HL-60/S4 treated with retinoic acid at 250 ng/mL for 4 days and 3 days (cell line): ENCODE data around the gene RNF157.

Experiments used
- in situ Hi-C: fragments of 300-500 bp; cut with MboI; formaldehyde crosslinking; loops from 2 replicates; pipeline ENCODE4 v1.7.0; 2022; ENCODE audit warnings: low sequenced_read_pairs

RNF157 gene

GRCh38 chr17:76270770-76271668 lies 30.7 kb upstream of the RNF157 start:
- in situ Hi-C loops: no loop called here

GRCh38 chr17:76270127-76270592 lies 29.9 kb upstream of the RNF157 start:
- in situ Hi-C loops: no loop called here

DNA sequence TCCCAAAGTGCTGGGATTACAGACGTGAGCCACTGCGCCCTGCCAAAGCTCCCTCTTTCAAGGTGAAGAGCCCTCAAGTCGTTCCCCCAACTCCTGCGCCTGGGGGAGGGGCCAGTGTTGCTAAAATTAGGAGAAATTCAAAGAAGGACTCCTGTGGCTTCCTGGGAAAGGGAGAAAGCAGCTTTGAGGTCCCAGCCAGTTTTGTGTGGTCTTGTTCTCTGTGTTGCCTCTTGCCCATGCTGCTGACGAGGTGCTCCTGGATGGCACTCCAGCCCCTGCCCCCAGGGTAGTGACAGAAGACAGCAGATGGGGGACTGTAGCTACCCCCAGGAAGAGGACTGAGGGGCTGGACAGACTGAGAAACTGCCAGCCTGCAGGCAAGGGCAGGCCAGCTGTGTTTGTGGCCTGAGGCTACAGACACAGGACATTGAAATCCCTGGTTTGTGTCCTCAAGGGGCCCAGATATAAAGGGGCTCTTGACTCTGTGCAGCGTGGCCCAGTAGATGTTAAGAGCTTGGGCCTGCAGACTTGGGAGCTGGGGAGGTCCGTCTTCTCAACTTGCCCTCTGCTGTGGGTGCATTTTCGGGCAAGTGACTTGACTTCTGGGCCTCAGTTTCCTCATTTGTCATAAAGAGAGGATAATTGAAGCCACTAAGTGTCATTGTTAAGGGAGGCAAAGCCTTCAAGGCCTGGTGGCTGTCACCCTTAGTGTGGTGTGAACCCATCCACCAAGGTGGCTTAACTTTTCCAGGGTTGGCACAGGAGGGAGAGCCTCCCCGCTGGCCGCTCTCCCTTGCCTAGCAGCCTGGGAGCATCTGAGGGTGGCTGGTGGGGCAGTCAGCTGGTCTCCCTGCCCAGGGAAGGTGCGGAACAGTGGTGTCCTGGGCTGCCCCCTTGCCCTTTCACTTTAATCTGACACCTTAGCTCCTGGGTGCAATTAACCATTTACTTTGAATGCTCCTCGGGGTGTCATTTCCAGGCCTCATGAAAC lies 29.0 kb upstream of the RNF157 start:
- in situ Hi-C loops: loop anchor here (10.0 kb wide), 2 partner anchors 54 to 124 kb away; partner anchors contain the start of gene FOXJ1

DNA sequence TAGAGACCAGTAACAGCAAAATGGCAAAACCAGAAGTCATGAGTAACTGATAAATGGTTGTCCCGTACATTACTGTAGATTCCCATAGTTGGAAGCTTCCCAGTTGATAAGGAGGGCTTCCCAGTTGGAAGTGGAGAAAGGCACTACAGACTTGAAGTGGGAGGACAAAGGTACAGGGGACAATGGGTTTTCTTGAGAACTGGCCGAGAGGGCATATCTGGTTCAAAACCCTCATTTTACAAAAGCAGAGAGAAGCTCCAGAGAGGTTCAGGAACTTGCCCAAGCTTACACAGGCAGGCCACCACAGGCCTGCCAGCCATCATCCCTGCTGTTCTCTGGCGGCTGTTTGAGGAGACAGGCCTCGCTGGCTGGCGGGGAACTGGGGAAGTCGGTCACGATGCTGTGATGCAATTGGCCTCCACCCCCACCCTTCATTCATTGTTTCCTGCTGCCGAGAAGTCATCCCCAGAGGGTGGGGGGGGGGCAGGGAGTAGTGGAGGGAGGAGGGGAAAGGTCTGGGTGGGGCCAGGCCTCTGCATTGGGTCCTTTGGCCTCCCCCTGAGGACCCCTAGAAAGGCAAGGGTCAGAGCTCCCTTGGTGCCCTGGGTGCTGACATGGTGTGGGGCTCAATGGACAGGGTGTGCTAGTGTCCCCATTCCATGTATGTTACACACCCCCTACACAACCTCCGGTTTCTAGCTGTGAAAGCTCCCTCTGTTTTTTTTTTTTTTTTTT lies 27.9 kb upstream of the RNF157 start:
- in situ Hi-C loops: loop anchor here (10.0 kb wide), 2 partner anchors 53 to 123 kb away; partner anchors contain the start of gene FOXJ1

DNA sequence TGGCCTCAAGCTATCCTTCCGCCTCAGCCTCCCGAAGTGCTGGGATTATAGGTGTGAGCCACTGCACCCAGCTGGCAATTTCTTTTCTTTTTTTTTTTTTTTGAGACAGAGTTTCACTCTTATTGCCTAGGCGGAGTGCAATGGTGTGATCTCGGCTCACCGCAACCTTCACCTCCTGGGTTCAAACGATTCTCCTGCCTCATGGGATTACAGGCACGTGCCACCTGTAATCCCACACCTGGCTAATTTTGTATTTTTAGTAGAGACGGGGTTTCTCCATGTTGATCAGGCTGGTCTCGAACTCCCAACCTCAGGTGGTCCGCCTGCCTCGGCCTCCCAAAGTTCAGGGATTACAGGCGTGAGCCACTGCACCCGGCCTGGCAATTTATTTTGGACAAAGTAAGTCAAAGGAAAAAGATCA lies 27.3 kb upstream of the RNF157 start:
- in situ Hi-C loops: loop anchor here (10.0 kb wide), 2 partner anchors 53 to 123 kb away; partner anchors contain the start of gene FOXJ1

GRCh38 chr17:76267051-76267576 lies 26.8 kb upstream of the RNF157 start:
- in situ Hi-C loops: loop anchor here (10.0 kb wide), 2 partner anchors 52 to 122 kb away; partner anchors contain the start of gene FOXJ1

- in situ Hi-C loops: loop anchor here (10.0 kb wide), 2 partner anchors 52 to 122 kb away; partner anchors contain the start of gene FOXJ1
These were observed 26.1 kb upstream of the RNF157 start for GRCh38 chr17:76266244-76266938.

GRCh38 chr17:76265624-76266243 lies 25.4 kb upstream of the RNF157 start:
- in situ Hi-C loops: loop anchor here (10.0 kb wide), 2 partner anchors 51 to 121 kb away; partner anchors contain the start of gene FOXJ1

- in situ Hi-C loops: loop anchor here (10.0 kb wide), 2 partner anchors 50 to 120 kb away; partner anchors contain the start of gene FOXJ1
These were observed 24.7 kb upstream of the RNF157 start, which contains the start of gene UBALD2 for GRCh38 chr17:76264755-76265623. Gene UBALD2 (plus strand): TSS chr17:76265348. CDS start chr17:76265506, 158 bp downstream.

- in situ Hi-C loops: loop anchor here (10.0 kb wide), 2 partner anchors 50 to 120 kb away; partner anchors contain the start of gene FOXJ1
These were observed 24.1 kb upstream of the RNF157 start for GRCh38 chr17:76264425-76264754.

- in situ Hi-C loops: loop anchor here (10.0 kb wide), 2 partner anchors 49 to 119 kb away; partner anchors contain the start of gene FOXJ1
These were observed 23.6 kb upstream of the RNF157 start for GRCh38 chr17:76263896-76264295.

DNA sequence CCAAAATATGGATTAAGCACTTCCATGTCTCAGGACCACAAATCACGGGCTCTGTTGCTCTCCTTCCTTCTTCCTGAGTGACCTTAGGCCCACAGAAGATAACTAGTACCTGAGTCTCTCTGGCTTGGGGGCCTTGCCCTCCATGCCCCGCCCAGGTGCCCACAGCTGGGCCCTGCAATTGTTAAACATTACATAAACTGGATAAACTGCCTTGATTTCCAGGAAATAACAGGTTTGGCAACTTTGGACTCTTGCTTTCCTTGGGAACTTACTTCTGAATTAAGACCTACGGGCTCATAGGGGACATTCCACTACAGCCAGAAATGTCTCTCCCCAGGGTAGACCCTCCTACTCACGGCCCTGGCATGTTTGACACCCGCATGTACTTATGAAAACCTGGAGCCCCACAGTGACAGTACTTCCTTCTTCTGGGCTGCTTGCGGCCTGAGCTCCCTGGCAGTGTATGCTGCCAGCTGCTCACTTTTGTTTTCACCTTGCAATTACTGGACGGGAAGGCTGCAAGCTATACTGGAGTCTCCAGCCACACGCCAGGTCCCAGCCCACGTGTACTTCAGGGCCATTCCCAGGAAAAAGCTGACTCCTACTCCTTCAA lies 22.5 kb upstream of the RNF157 start:
- in situ Hi-C loops: loop anchor here (10.0 kb wide), 2 partner anchors 48 to 118 kb away; partner anchors contain the start of gene FOXJ1

DNA sequence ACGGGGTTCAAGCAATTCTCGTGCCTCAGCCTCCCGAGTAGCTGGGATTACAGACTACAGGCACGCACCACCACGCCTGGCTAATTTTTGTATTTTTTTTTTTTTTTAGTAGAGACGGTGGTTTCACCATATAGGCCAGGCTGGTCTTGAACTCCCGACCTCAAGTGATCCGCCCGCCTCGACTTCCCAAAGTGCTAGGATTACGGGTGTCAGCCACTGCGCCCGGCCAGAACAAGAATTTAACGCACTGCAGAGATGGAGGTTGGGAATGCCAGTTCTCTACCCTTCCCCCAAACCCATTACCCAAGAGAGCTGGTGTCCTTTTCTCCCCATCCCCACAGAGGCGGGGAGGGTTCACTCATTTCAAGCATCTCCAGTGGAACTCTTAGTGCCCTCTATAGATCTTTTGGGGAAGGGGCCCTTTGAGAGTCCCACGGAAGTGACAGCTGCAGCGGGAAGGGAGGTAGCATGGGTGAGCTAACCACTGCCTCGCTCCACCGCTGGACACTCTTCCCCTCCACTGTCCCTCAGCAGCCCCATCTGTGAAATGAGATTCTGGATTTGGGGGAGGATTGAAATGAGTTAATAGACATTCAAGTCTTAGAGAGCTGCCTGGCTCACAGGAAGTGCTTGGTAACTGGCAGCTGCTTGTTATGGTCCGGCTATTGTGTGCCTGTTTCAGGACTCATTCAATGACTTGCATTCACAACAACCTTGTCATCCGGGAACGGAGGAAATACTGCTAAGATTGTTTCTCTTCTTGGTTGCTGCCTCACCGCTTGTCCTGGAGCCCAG lies 21.3 kb upstream of the RNF157 start:
- in situ Hi-C loops: loop anchor here (10.0 kb wide), 2 partner anchors 47 to 117 kb away; partner anchors contain the start of gene FOXJ1

DNA sequence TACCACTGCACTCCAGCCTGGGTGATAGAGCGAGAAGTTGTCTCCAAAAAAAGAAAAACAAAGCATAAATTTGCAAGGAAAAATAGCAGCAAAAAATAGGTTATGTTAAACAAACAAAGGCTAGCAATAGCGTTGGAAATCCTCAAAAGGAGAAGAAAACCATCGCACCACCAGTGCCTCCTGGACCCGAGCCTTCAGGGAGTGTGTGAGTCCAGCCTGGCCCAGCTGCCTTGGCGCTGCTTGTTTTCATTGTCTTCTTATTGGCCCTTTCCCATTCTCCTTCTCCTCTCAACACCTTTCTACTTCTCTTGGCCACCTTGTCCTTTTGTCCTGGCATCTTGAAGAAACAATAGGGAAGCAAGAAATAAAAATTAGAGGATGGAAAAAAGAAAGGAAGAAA lies 20.4 kb upstream of the RNF157 start:
- in situ Hi-C loops: loop anchor here (10.0 kb wide), 2 partner anchors 46 to 116 kb away; partner anchors contain the start of gene FOXJ1

DNA sequence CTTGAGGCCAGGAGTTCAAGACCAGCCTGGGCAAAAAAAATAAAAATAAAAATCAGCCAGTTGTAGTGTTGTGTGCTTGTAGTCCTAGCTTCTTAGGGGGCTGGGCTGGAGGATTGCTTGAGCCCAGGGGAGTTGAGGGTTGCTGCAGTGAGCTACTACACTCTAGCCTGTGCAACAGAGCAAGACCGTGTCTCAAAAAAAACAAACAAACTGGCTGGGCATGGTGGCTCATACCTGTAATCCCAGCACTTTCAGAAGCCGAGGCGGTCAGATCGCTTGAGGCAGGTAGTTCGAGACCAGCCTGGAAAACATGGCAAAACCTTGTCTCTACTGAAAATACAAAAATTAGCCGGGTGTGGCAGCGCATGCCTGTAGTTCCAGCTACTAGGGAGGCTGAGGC lies 19.9 kb upstream of the RNF157 start:
- in situ Hi-C loops: loop anchor here (10.0 kb wide), 2 partner anchors 45 to 115 kb away; partner anchors contain the start of gene FOXJ1
